DOHH2 (cell line): ENCODE data around the gene STAM2.

Source experiments
- EZH2phosphoT487 ChIP-seq: fragments of 200-600 bp; sonication (generic); IDR thresholded peaks from 2 replicates; pipeline ENCODE4 v1.6.1; 2017; ENCODE audit warnings: borderline replicate concordance, mild to moderate bottlenecking, antibody characterized with exemption, low read length, moderate library complexity, mixed read lengths
- TF ChIP-seq, protein P1 (sequence below): fragments of 200-600 bp; sonication (generic); IDR thresholded peaks from one replicate; pipeline ENCODE4 v1.5.1; 2014; ENCODE audit warnings: antibody characterized with exemption, mild to moderate bottlenecking, low read depth, low read length; ENCODE audit not compliant: poor library complexity, severe bottlenecking

DNA sequence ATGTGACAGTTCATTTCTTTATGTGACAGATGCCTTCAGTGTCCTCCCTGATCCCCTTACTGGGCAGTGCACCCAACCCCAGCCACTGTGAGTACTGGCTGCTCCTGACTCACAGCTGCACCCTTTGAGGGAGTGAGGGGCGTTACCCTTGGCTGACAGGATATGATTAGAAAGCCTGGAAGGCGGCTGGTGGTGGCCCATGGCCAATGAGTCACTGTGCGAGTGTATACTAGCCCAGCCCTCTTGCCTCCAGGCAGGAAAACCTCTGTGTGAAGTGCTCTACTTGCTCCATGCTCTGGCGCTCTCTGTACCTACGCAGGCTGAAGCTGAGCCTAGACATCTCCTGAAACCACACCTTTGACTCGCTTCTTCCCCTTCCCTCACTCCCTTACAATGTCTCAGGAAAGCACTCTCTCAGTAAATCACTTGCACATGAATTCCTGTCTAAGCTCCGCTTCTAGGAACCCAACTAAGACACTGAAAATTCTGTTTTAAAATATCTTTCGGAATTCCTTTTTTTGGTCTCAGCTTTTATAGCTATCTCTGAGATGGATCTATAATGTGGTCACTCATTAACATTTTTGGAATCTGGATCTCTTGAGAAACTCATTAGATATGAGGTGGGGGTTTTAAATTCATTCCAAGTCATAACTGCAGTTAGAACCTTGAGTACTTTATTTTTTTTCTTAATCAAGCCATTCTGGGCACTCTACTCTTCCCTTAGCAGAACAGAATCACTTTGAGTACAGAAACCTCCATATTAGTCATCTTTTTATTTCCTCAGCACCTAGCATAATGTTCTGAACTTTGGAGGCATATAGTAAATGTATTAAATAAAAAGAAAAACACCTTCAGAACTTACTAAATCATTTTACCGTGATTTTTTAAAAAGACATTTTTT is 25.3 kb upstream of the STAM2 start:
- TF ChIP-seq, protein P1, sequence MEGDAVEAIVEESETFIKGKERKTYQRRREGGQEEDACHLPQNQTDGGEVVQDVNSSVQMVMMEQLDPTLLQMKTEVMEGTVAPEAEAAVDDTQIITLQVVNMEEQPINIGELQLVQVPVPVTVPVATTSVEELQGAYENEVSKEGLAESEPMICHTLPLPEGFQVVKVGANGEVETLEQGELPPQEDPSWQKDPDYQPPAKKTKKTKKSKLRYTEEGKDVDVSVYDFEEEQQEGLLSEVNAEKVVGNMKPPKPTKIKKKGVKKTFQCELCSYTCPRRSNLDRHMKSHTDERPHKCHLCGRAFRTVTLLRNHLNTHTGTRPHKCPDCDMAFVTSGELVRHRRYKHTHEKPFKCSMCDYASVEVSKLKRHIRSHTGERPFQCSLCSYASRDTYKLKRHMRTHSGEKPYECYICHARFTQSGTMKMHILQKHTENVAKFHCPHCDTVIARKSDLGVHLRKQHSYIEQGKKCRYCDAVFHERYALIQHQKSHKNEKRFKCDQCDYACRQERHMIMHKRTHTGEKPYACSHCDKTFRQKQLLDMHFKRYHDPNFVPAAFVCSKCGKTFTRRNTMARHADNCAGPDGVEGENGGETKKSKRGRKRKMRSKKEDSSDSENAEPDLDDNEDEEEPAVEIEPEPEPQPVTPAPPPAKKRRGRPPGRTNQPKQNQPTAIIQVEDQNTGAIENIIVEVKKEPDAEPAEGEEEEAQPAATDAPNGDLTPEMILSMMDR = no peak
- no peak for TF ChIP-seq EZH2phosphoT487
